GM12874 (cell line): ENCODE results near the gene MYH15.

Source experiments
- CTCF ChIP-seq: IDR thresholded peaks from 2 replicates; pipeline ENCODE4 v1.5.1; 2011; ENCODE audit warnings: low read depth, mild to moderate bottlenecking, control low read depth, low read length, moderate library complexity; ENCODE audit not compliant: insufficient read depth

Gene MYH15

DNA sequence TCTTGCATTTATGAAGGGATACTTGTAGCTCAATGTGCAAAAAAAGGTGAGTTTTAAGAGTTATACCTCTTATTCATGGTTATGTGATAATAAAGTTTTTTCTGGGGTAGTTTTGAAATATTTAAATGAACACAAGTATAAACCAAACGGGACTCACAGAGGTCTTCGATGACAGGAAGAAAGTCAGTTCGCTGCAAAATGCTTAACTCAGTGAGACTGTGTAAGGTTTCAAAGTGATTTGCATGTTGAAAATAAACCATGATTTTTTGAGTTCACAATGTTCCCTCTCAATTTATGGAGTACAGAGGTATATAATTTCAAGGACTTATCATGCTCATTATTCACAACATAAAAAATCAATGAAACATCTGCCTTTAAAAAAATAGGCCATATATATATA lies 36.3 kb upstream of the MYH15 start:
- TF ChIP-seq CTCF = no peak

DNA sequence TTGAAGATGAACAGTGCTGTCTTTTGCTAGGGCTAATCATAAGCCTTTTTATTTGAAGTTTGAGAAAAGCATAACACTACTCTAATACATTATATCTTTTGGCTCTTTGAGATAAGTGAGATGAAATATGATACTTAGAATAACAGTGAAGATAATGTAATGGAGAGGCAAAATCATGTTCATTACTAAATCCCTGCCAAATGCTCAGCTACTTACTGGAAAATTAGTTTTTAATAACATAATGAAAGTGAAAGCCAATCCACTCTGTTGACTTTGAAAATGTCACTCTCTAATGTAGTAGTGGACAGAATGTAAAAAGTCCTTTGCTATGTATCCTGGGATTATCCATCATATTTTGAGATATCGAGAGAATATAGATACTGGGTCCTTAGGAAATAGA lies 35.9 kb upstream of the MYH15 start:
- TF ChIP-seq CTCF = no peak

DNA sequence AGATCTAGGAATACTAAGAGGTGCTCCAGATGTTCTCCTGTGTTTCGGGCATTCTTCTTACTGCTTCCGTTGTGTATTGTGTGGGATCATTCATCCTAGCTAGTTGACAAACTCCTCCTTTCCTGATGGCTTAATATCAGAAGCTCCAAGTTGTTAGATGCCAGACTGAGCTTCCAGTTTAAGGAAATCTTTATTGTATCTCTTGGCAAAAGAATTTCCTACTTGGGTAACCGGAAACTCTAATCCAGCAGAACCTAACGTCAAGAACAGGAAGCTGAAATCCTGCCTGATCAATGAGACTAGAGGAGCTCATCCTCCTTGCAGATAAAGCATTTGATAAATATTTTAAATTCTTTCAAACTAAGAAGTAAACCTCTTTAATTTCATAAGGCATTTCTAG lies 27.7 kb upstream of the MYH15 start:
- TF ChIP-seq CTCF = no peak

DNA sequence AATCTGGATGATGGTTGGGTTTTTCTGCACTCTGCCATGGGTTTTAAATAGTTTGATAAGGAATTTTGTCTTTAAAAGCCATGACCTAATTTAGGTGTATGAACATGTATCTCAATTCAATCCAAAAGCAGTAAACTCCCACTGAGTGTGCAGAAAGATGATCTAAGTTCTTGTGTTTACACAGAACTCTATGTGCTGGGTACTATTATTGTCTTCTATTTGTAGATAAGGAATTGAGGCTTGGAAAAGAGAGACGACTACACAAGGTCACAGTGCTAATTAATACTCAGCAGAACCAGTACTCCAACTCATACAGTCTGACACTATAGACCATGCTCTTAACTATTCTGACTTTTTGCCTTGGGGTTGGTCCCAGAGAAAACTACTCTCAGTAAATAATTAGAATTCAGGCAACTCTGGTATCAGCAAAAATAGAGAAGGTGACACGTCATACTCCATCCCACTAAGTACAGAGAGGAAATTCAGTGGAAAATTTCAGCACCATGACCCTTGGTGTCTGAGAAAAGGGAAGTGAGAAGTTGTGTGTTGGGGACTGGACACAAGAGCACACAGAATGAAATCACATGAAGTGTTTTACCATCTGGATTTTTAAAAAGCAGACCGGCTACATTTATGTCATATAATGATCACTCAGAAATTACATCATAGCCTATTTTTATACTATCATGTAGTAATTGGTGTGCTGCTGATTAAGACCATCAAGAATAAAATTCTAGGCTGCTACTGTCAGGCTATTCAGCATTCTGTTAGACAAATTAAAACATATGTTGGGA lies 18.3 kb upstream of the MYH15 start:
- TF ChIP-seq CTCF = no peak

- TF ChIP-seq CTCF = no peak
Measured at GRCh38 chr3:108527817-108528216, 17.4 kb upstream of the MYH15 start.

DNA sequence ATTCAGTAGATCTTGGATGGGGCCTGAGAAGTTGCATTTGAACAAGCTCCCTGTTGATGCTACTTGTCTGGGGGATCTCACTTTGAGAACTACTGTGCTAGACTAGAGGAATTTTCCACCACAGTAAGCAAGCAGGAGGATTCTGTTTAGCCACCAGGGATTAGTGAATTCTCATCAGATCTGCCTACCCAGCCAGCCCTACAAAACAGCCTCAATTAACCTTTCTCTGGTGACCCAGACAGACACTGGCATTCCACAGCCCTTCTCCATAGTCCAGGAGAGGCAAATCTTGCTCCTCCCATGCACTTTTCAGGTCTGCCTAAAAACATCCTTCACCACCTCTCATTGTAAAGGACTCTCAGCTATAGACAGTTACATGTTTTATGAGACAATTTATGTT lies 16.7 kb upstream of the MYH15 start:
- no peak for TF ChIP-seq CTCF

GRCh38 chr3:108525971-108526370 lies 15.6 kb upstream of the MYH15 start:
- TF ChIP-seq CTCF = no peak
